GDM1 (cell line): Measurements from ENCODE around the gene IL31.
"Not testable (repeated sequence)": the region's sequence is repeated elsewhere in the genome, so short reads cannot be mapped to it uniquely, and the experiment has no call there.

Experiments
- DNase-seq: peaks from one replicate; lab custom pipeline; 2025; lab: John Stamatoyannopoulos, UW

Gene IL31

GRCh38 chr12:122192441-122192840 is 18.4 kb upstream of the IL31 start:
- DNase-seq: no peak

- peak; percentile 24 for DNase-seq
Measured at GRCh38 chr12:122190842-122191668, 17.0 kb upstream of the IL31 start.

- no peak for DNase-seq
Measured at GRCh38 chr12:122189626-122190475, 15.8 kb upstream of the IL31 start.

- no peak for DNase-seq
Measured at GRCh38 chr12:122187466-122187865, 13.4 kb upstream of the IL31 start.

- no peak for DNase-seq
Measured at GRCh38 chr12:122185494-122186082, 11.6 kb upstream of the IL31 start.

GRCh38 chr12:122185079-122185478 is 11.1 kb upstream of the IL31 start:
- no peak for DNase-seq

DNA sequence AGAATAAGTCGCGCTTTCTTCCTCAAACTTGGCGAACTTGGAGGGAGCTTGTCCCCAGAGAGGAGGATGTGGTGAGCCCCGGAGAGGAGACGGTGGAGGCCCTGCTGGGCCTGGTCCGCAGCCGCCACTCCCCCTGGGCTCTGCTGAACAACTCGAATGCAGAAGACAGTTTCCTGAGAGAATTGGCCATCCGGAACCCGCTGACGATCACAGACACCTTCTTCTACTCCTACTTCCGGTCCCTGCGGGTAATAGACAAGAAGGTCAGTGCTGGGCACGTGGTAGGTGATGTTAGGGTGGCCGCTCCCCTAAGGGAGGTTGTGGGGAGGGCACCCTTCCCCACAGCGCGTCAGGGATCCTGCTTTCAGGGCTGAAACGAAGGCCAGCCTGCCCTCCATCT is 10.5 kb upstream of the IL31 start:
- peak; percentile 77 for DNase-seq

- no peak for DNase-seq
Measured at GRCh38 chr12:122183588-122183940, 9.5 kb upstream of the IL31 start.

DNA sequence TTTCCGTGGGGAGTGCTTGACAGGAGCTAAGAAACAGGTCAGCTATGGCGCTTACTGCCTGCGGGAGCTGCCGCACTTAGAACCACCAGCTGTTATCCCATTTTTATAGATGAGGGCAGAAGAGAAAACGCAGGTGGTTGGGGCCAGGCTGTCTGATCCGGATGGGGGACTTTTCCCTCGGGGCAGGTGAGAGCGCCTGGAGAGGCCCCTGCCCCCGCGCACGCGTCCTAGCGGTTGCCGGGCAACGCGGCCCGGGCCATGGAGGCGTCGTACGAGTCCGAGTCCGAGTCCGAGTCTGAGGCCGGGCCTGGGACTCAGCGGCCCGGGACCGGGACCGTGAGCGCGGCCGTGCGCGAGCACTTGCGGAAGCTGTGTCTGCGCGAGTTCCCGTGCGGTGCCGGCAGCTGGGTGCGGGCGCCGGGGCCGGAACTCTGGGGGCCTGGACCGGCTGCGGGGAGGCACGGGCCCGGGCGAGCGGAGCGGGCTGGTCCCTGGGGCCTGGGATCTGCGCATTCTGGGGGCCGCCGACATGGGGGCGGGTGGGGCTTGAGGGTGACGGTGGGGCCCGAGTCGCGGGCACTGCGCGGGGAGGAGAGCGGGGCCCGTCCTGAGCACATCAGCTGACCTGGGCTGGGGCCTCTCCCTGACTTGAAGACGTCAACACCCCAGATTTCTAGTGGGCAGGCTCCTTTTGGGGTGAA is 9.0 kb upstream of the IL31 start, which contains the start of gene LRRC43:
TSS of gene LRRC43 (plus strand) at position 237 of the 701 bp plus-strand sequence. CDS start at position 259, 22 bp downstream.
- no peak for DNase-seq

GRCh38 chr12:122176473-122176872 is 2.5 kb upstream of the IL31 start:
- DNase-seq: not testable (repeated sequence)

DNA sequence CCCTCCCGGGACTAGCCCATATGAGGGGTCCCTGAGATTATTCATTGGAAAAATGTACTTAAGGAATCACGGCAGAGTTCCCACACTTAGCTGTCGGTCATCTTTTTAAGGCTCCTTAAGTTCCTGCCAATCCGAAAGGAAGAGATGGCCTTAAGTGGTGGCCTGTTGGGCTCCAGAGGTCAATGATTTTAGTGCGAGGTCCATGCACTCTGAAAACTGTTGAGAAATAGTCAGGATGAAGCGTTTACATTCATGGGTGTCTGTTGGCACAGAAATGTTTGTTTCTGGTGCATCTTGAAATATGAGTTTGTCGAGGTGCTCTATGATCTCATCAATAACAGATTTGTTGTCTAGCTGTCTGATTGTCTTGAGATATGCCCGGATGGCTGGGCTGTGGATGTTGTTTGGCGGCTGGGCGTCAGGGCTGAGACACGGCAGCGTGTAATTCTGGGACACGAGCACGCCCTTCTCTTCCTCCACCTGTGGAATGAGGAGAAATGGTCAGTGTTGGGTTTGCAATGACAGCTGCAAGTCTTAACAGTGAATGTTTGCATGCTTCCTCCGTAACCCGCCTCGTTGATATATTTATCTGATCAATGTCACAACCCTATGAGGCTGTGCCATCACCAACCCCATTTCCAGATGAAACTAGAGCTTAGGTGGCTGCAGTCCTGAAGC is 1.6 kb downstream of the IL31 start:
- DNase-seq: no peak

DNA sequence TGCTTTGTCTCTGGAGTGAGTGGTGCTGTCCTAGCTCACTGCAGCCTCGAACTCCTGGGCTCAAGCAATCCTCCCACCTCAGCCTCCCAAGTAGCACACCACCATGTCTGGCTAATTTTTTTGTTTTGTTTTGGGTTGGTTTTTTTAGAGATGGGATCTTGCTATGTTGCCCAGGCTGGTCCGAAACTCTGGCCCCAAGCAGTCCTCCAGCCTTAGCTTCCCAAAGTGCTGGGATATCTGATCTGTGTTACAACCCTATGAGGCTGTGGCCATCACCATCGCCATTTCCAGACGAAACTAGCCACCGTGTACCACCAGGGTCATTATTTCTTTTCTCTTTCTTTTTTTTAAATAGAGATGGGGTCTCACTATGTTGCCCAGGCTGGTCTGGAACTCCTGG is 2.6 kb downstream of the IL31 start:
- DNase-seq: no peak

DNA sequence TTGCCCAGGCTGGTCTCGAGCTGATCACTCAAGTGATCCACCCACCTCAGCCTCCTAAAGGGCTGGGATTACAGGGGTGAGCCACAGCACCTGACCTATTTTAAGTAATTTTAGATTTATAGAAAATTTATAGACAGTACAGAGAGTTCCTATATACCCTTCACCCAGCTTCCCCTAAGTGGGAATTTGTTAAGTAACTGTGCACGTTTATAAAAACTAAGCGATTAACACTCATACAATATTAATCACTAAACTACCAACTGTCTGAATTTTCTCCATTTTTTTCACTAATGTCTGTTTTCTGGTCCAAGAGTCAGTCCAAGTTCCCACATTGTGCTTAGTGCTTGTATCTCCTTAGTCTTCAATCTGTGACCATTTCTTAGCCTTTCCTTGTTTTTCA is 5.5 kb downstream of the IL31 start:
- DNase-seq: no peak

DNA sequence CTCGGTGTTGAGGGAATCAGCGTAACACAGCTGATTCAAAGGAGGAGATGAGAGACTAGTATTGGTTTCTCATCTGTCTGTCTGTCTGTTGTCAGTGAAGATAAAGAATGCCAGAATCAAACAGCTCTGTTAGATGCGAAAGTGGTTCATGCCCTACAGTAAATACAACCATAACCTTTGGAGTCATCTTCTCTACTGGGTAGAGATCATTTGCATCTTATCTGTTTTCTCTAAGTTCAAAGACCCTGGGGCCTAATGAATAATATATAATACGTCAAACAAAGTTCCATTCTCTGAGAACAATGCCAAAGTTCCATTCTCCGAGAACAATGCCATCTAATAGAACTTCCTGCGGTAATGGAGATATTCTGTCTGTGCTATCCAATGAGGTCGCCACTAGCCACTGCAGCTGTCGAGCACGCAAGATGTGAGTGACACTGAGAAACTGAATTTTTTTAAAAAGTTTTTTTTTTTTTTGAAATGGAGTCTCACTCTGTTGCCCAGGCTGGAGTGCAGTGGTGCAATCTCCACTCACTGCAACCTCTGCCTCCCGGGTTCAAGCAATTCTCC is 6.6 kb downstream of the IL31 start:
- DNase-seq: no peak

- DNase-seq: no peak
Measured at GRCh38 chr12:122166422-122167349, 7.3 kb downstream of the IL31 start.

- DNase-seq: no peak
Measured at GRCh38 chr12:122162976-122163375, 11.0 kb downstream of the IL31 start.

DNA sequence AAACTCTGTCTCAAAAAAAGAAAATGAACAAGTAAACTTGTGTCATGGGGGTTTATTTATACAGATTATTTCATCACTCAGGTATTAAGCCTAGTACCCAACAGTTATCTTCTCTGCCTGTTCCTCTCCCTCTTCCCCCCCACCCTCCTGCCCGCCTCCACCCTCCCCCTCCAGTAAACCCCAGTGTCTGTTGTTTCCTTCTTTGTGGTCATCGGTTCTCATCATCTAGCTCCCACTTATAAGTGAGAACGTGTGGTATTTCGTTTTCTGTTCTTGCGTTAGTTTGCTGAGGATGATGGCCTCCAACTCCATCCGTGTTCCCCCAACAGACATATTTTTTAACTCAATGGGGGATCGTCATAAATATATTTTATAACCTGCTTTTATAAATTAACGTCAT is 12.3 kb downstream of the IL31 start:
- no peak for DNase-seq

DNA sequence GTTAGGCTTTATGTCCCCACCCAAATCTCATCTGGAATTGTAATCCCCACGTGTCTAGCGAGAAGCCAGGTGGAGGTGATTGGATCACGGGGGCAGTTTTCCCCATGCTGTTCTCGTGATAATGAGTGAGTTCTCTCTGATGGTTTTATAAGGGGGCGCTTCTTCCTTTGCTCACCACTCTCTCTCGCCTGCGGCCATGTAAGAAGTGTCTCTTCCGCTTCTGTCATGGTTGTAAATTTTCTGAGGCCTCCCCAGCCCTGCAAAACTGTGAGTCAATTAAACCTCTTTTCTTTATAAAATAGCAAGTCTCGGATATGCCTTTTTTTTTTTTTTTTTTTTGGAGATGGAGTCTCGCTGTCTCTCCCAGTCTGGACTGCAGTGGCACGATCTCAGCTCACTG is 13.3 kb downstream of the IL31 start:
- DNase-seq: no peak

DNA sequence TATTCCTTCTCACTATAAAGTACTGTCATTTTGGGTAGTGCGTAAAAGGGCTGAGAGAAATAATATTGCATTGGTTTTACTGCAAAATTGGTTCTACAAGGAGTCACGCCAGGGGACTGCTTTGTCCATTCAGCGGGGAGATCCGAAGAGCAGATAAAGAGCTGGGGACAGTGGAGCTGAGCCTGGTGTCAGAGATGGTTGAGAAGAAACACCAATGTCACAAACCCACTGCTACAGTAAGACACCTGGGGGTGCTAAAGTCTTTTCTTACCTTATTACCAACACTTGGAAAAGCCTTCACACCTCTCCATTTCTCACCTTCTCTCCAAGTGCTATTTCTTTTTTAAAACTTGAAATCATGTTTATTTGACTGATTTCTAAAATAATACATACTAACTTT is 14.1 kb downstream of the IL31 start:
- no peak for DNase-seq

- DNase-seq: no peak
Measured at GRCh38 chr12:122158700-122159285, 15.2 kb downstream of the IL31 start.
